ENCODE measurements around the gene SLC26A3.

GRCh38 chr7:107842213-107842612 is 39.2 kb upstream of the SLC26A3 start:
- TF ChIP-seq CTCF (conservative IDR thresholded peaks at IDR 0.05 in 1 of 2, IDR thresholded peaks at IDR 0.05 in 1 of 2; ENCODE audit: low read depth in 1 of 2, low read length in 2 of 2) (no peak), EZH2 (IDR thresholded peaks at IDR 0.05; ENCODE audit: low read length, missing control alignments) (no peak)
